Measurements from ENCODE around the gene LRGUK.

LRGUK gene

GRCh38 chr7:134179036-134180011 lies 52.2 kb downstream of the LRGUK start:
- Histone ChIP-seq H3K4me3 (ENCODE audit: low read depth in 1 of 2, low read length in 1 of 2) (no peak overlapping the region), H3K36me3 (no peaks in the 10 kb centered on the region), H3K27me3 (no peaks in the 10 kb centered on the region), H3K9me3 (no peaks in the 10 kb centered on the region), H3K4me1 (ENCODE audit: control insufficient read depth in 1 of 2, insufficient read depth in 1 of 2, low read depth in 1 of 2, low read length in 1 of 2) (peaks cover 3 to 11% of the 10 kb centered on the region in 2 experiments), H3K27ac (no peak overlapping the region)
- no peak for TF ChIP-seq CTCF (IDR thresholded peaks at IDR 0.05)

GRCh38 chr7:134180376-134180775 lies 53.2 kb downstream of the LRGUK start:
- Histone ChIP-seq H3K4me3 (ENCODE audit: low read depth in 1 of 2, low read length in 1 of 2) (no peak overlapping the region), H3K27ac (no peak overlapping the region), H3K9me3 (no peaks in the 10 kb centered on the region), H3K36me3 (no peaks in the 10 kb centered on the region), H3K4me1 (ENCODE audit: control insufficient read depth in 1 of 2, insufficient read depth in 1 of 2, low read depth in 1 of 2, low read length in 1 of 2) (peaks cover 6 to 10% of the 10 kb centered on the region in 2 experiments), H3K27me3 (no peaks in the 10 kb centered on the region)
- TF ChIP-seq CTCF (IDR thresholded peaks at IDR 0.05), result no peak

GRCh38 chr7:134182078-134182477 lies 54.9 kb downstream of the LRGUK start:
- Histone ChIP-seq H3K27me3 (no peaks in the 10 kb centered on the region), H3K36me3 (no peaks in the 10 kb centered on the region), H3K4me1 (ENCODE audit: control insufficient read depth in 1 of 2, insufficient read depth in 1 of 2, low read depth in 1 of 2, low read length in 1 of 2) (peaks cover 4 to 22% of the 10 kb centered on the region in 2 experiments), H3K27ac (no peak overlapping the region), H3K9me3 (no peaks in the 10 kb centered on the region), H3K4me3 (ENCODE audit: low read depth in 1 of 2, low read length in 1 of 2) (no peak overlapping the region)
- no peak for TF ChIP-seq CTCF (IDR thresholded peaks at IDR 0.05)

- no peaks in the 10 kb centered on the region for H3K9me3 ChIP-seq
- no peak for TF ChIP-seq CTCF (IDR thresholded peaks at IDR 0.05)
- H3K36me3 ChIP-seq, result no peaks in the 10 kb centered on the region
- H3K4me1 ChIP-seq (ENCODE audit: control insufficient read depth in 1 of 2, insufficient read depth in 1 of 2, low read depth in 1 of 2, low read length in 1 of 2), result peaks cover 4 to 22% of the 10 kb centered on the region in 2 experiments
- no peaks in the 10 kb centered on the region for H3K27me3 ChIP-seq
- no peak overlapping the region for H3K4me3 ChIP-seq (ENCODE audit: low read depth in 1 of 2, low read length in 1 of 2)
- H3K27ac ChIP-seq, result no peak overlapping the region
These were observed 57.6 kb downstream of the LRGUK start for GRCh38 chr7:134184767-134185166.

GRCh38 chr7:134186027-134186426 lies 58.9 kb downstream of the LRGUK start:
- Histone ChIP-seq H3K9me3 (no peaks in the 10 kb centered on the region), H3K4me1 (ENCODE audit: control insufficient read depth in 1 of 2, insufficient read depth in 1 of 2, low read depth in 1 of 2, low read length in 1 of 2) (peaks cover 4 to 22% of the 10 kb centered on the region in 2 experiments), H3K27ac (no peak overlapping the region), H3K27me3 (no peaks in the 10 kb centered on the region), H3K4me3 (ENCODE audit: low read depth in 1 of 2, low read length in 1 of 2) (no peak overlapping the region), H3K36me3 (no peaks in the 10 kb centered on the region)
- TF ChIP-seq CTCF (IDR thresholded peaks at IDR 0.05), result no peak
